CD4-positive, alpha-beta memory T cell (primary cell): ENCODE results near the gene PCDHGB6. TPM values are rescaled to one million over a fixed set of nuclear protein-coding genes. Genes with fewer than 3 reads are reported as not detected.
"Not testable (repeated sequence)": the region's sequence is repeated elsewhere in the genome, so short reads cannot be mapped to it uniquely, and the experiment has no call there.

Experiments used
- CTCF ChIA-PET: fragments of 350-600 bp; sonication (Branson Sonifier 250); formaldehyde crosslinking; loops from one replicate; lab custom pipeline; 2021; ENCODE audit warnings: inconsistent platforms; ENCODE audit not compliant: partially characterized antibody; lab: Charles Lee
- POLR2A ChIA-PET: fragments of 350-600 bp; sonication (Branson Sonifier 250); formaldehyde crosslinking; loops from one replicate; lab custom pipeline; 2021; ENCODE audit not compliant: partially characterized antibody; lab: Charles Lee
- DNase-seq, 5 donors: peaks; one replicate each; pipeline versions ENCODE4 v3.0.0 to v3.0.0-alpha.2; 2020 to 2022; ENCODE audit warnings: mixed read lengths in 1 of 5
- H3K27ac ChIP-seq: one replicate; pipeline ENCODE4 v1.7.0; 2013; ENCODE audit warnings: low read depth, low read length
- H3K27me3 ChIP-seq: 2 replicates; pipeline ENCODE4 v1.7.0; 2013; ENCODE audit warnings: mild to moderate bottlenecking, low read length, moderate library complexity; ENCODE audit not compliant: insufficient read depth
- H3K36me3 ChIP-seq: 2 replicates; pipeline ENCODE4 v1.7.0; 2013; ENCODE audit warnings: mild to moderate bottlenecking, low read length, moderate library complexity; ENCODE audit not compliant: insufficient read depth
- H3K4me1 ChIP-seq: 2 replicates; pipeline ENCODE4 v1.7.0; 2013; ENCODE audit warnings: mild to moderate bottlenecking, low read length, moderate library complexity; ENCODE audit not compliant: insufficient read depth
- H3K4me3 ChIP-seq, 2 donors: one replicate each; pipeline ENCODE4 v1.7.0; 2013; ENCODE audit warnings: low read length in 2 of 2, mild to moderate bottlenecking in 1 of 2
- H3K9me3 ChIP-seq, 2 donors: one replicate each; pipeline ENCODE4 v1.7.0; 2013; ENCODE audit warnings: low read length in 2 of 2, control low read depth in 1 of 2; ENCODE audit not compliant: control insufficient read depth in 1 of 2
- H3K27ac Mint-ChIP-seq, 7 donors: one replicate each; pipeline ENCODE4 v1.8.0; 2020 to 2021; ENCODE audit warnings: mixed read lengths in 7 of 7, mild to moderate bottlenecking in 6 of 7, inconsistent platforms in 3 of 7, moderate library complexity in 3 of 7
- H3K27me3 Mint-ChIP-seq, 2 donors: one replicate each; pipeline ENCODE4 v1.8.0; 2020 to 2021; ENCODE audit warnings: mixed read lengths in 2 of 2
- H3K36me3 Mint-ChIP-seq, 2 donors: one replicate each; pipeline ENCODE4 v1.8.0; 2020 to 2021; ENCODE audit warnings: mixed read lengths in 2 of 2, inconsistent platforms in 1 of 2, mild to moderate bottlenecking in 1 of 2
- H3K4me1 Mint-ChIP-seq, 4 donors: one replicate each; pipeline ENCODE4 v1.8.0; 2020 to 2021; ENCODE audit warnings: mixed read lengths in 4 of 4, mild to moderate bottlenecking in 1 of 4
- H3K4me3 Mint-ChIP-seq, 8 donors: one replicate each; pipeline ENCODE4 v1.8.0; 2020 to 2021; ENCODE audit warnings: mixed read lengths in 8 of 8, mild to moderate bottlenecking in 7 of 8, moderate library complexity in 6 of 8, inconsistent platforms in 3 of 8
- H3K9me3 Mint-ChIP-seq, 8 donors: one replicate each; pipeline ENCODE4 v1.8.0; 2020 to 2021; ENCODE audit warnings: mixed read lengths in 8 of 8, mild to moderate bottlenecking in 5 of 8, inconsistent platforms in 3 of 8, moderate library complexity in 1 of 8
- intact Hi-C: fragments of 100-400 bp; cut with micrococcal nuclease; formaldehyde crosslinking; loops from one replicate; pipeline ENCODE4 v1.15.1; 2023
- polyA plus RNA-seq, 2 donors: library from polyadenylated mRNA; unstranded; fragments of 300-500 nt; fragmentation: Illumina TruSeq; gene quantifications; one replicate each; pipeline ENCODE4 v1.2.3, GENCODE V29; 2021
- total RNA-seq, 2 experiments: library from RNA; stranded (reverse); gene quantifications; one replicate each; pipeline ENCODE4 v1.2.3, GENCODE V29; 2021

PCDHGB6 gene
- total and polyA plus RNA-seq, 4 experiments from 2014 or later: 0.11 to 0.26 (median 0.22) TPM; not detected in 1

GRCh38 chr5:141392429-141393198 lies 15.2 kb upstream of the PCDHGB6 start, which contains the start of gene PCDHGA8:
TSS of gene PCDHGA8 (plus strand) at chr5:141392633. CDS start at chr5:141392814, 181 bp downstream.
- Histone ChIP-seq H3K27me3 (peaks cover 18% of the 10 kb centered on the region), H3K9me3 (no peaks in the 10 kb centered on the region), H3K27ac (no peak within 1 kb of the TSS), H3K36me3 (no peaks in the 10 kb centered on the region), H3K4me1 (no peaks in the 10 kb centered on the region), H3K4me3 (no peak within 1 kb of the TSS)
- POLR2A ChIA-PET: no interaction called here
- no peak for DNase-seq
- Mint-ChIP-seq H3K27me3 (peaks cover 43% of the 10 kb centered on the region in 2 donors), H3K27ac (no peak within 1 kb of the TSS), H3K4me3 (peak within 1 kb of the TSS in 2 of 8 donors; percentile 1 to 17), H3K36me3 (peaks cover 7 to 11% of the 10 kb centered on the region in 2 donors), H3K4me1 (peaks cover 0 to 4% (median 2%) of the 10 kb centered on the region in 4 donors), H3K9me3 (peaks cover 7 to 72% (median 61%) of the 10 kb centered on the region in 8 donors)
- CTCF ChIA-PET: interaction anchor here (0.8 to 1.1 kb wide), 2 partner anchors 14 to 121 kb away, joined by 3 to 4 read pairs; no protein-coding TSS in a partner anchor
- intact Hi-C loops: no loop called here

- intact Hi-C loops: no loop called here
- Mint-ChIP-seq H3K27me3 (peaks cover 41% of the 10 kb centered on the region in 2 donors), H3K27ac (no peak overlapping the region), H3K4me1 (peaks cover 0 to 3% (median 2%) of the 10 kb centered on the region in 4 donors), H3K9me3 (peaks cover 7 to 70% (median 62%) of the 10 kb centered on the region in 8 donors), H3K36me3 (peaks cover 7 to 11% of the 10 kb centered on the region in 2 donors), H3K4me3 (peak overlapping the region in 1 of 8 donors; percentile 17)
- ChIA-PET CTCF (interaction anchor here (0.8 to 1.1 kb wide), 2 partner anchors 13 to 121 kb away, joined by 3 to 4 read pairs; no protein-coding TSS in a partner anchor), POLR2A (no interaction called here)
- no peaks in the 10 kb centered on the region for H3K9me3 ChIP-seq
- no peaks in the 10 kb centered on the region for H3K36me3 ChIP-seq
- H3K4me1 ChIP-seq: no peaks in the 10 kb centered on the region
- H3K4me3 ChIP-seq: no peak overlapping the region
- DNase-seq: no peak
- no peak overlapping the region for H3K27ac ChIP-seq
- H3K27me3 ChIP-seq: peaks cover 18% of the 10 kb centered on the region
Measured at GRCh38 chr5:141393267-141393666, 14.6 kb upstream of the PCDHGB6 start.

GRCh38 chr5:141394401-141395187 lies 13.2 kb upstream of the PCDHGB6 start:
- H3K4me3 ChIP-seq, H3K36me3 Mint-ChIP-seq, H3K27ac ChIP-seq, intact Hi-C loops, POLR2A ChIA-PET, H3K4me1 Mint-ChIP-seq, H3K4me1 ChIP-seq, H3K27ac Mint-ChIP-seq, H3K36me3 ChIP-seq, H3K4me3 Mint-ChIP-seq, DNase-seq, H3K9me3 ChIP-seq: not testable (repeated sequence)
- peaks cover 15% of the 10 kb centered on the region for H3K27me3 ChIP-seq
- CTCF ChIA-PET: interaction anchor here (1.0 to 3.7 kb wide), 2 partner anchors 19 to 164 kb away, joined by 7 to 16 read pairs; partner anchors contain the start of gene PCDHGA10
- Mint-ChIP-seq H3K27me3 (peaks cover 43 to 45% of the 10 kb centered on the region in 2 donors), H3K9me3 (peaks cover 3 to 71% (median 62%) of the 10 kb centered on the region in 8 donors)

GRCh38 chr5:141397756-141398551 lies 9.9 kb upstream of the PCDHGB6 start, which contains the start of gene PCDHGB5:
TSS of gene PCDHGB5 (plus strand) at chr5:141397947. CDS start at chr5:141398128, 181 bp downstream.
- H3K4me3 Mint-ChIP-seq: peak within 1 kb of the TSS in 7 of 8 donors; percentile 21 to 72 (median 44)
- peak in 3 of 5 donors; percentile 38 to 41 (median 39) for DNase-seq
- H3K4me3 ChIP-seq, intact Hi-C loops, H3K27ac ChIP-seq, H3K9me3 ChIP-seq, POLR2A ChIA-PET, H3K4me1 ChIP-seq, H3K4me1 Mint-ChIP-seq, H3K36me3 ChIP-seq: not testable (repeated sequence)
- peaks cover 10% of the 10 kb centered on the region for H3K27me3 ChIP-seq
- peaks cover 11 to 12% of the 10 kb centered on the region in 2 donors for H3K36me3 Mint-ChIP-seq
- peaks cover 2 to 62% (median 52%) of the 10 kb centered on the region in 8 donors for H3K9me3 Mint-ChIP-seq
- peak within 1 kb of the TSS in 1 of 7 donors; percentile 19 for H3K27ac Mint-ChIP-seq
- peaks cover 42 to 49% of the 10 kb centered on the region in 2 donors for H3K27me3 Mint-ChIP-seq
- CTCF ChIA-PET: interaction anchor here (1.2 to 3.7 kb wide), 3 partner anchors 16 to 166 kb away, joined by 4 to 16 read pairs (median 9); partner anchors contain the start of gene PCDHGA10

GRCh38 chr5:141398608-141399007 lies 9.2 kb upstream of the PCDHGB6 start:
- DNase-seq: no peak
- peaks cover 0 to 4% (median 0%) of the 10 kb centered on the region in 4 donors for H3K4me1 Mint-ChIP-seq
- Histone ChIP-seq H3K27ac (no peak overlapping the region), H3K4me1 (no peaks in the 10 kb centered on the region), H3K36me3 (no peaks in the 10 kb centered on the region), H3K27me3 (peaks cover 10% of the 10 kb centered on the region), H3K9me3 (peaks cover 0 to 4% of the 10 kb centered on the region in 2 donors), H3K4me3 (no peak overlapping the region)
- H3K27me3 Mint-ChIP-seq: peaks cover 39 to 53% of the 10 kb centered on the region in 2 donors
- H3K36me3 Mint-ChIP-seq: peaks cover 9 to 12% of the 10 kb centered on the region in 2 donors
- intact Hi-C loops: no loop called here
- peak overlapping the region in 2 of 8 donors; percentile 6 to 29 for H3K4me3 Mint-ChIP-seq
- ChIA-PET CTCF (interaction anchor here (2.1 kb wide), 1 partner anchor 165 kb away, joined by 9 read pairs; no protein-coding TSS in a partner anchor), POLR2A (no interaction called here)
- H3K9me3 Mint-ChIP-seq: peaks cover under 1 to 62% (median 53%) of the 10 kb centered on the region in 8 donors
- peak overlapping the region in 1 of 7 donors; percentile 19 for H3K27ac Mint-ChIP-seq

- Mint-ChIP-seq H3K4me1 (peaks cover 0 to 4% (median 0%) of the 10 kb centered on the region in 4 donors), H3K36me3 (peaks cover 8 to 9% of the 10 kb centered on the region in 2 donors), H3K27ac (no peak overlapping the region), H3K9me3 (peaks cover 4 to 62% (median 53%) of the 10 kb centered on the region in 8 donors), H3K27me3 (peaks cover 46 to 56% of the 10 kb centered on the region in 2 donors), H3K4me3 (no peak overlapping the region)
- ChIA-PET POLR2A (no interaction called here), CTCF (no interaction called here)
- H3K36me3 ChIP-seq: no peaks in the 10 kb centered on the region
- H3K9me3 ChIP-seq: peaks cover 0 to 4% of the 10 kb centered on the region in 2 donors
- peaks cover 10% of the 10 kb centered on the region for H3K27me3 ChIP-seq
- intact Hi-C loops: no loop called here
- H3K4me3 ChIP-seq: no peak overlapping the region
- DNase-seq: no peak
- H3K4me1 ChIP-seq: no peaks in the 10 kb centered on the region
- no peak overlapping the region for H3K27ac ChIP-seq
Measured at GRCh38 chr5:141399555-141400258, 8.1 kb upstream of the PCDHGB6 start.
